PC-3 (cell line): ENCODE data around the gene PTEN. TPM values are rescaled to one million over a fixed set of nuclear protein-coding genes. Genes with fewer than 3 reads are reported as not detected.

Experiments
- ATAC-seq: fragments of 200-7000 bp; cut with Tn5 transposase; 2 replicates; pipeline ENCODE4 v1.9.1; 2020; ENCODE audit warnings: mild to moderate bottlenecking, moderate library complexity
- BruUV-seq: library from RNA; stranded (reverse); fragments of 400-500 nt; replicated peaks from 2 replicates; lab custom pipeline; 2021; lab: Mats Ljungman, UMichigan
- CTCF ChIA-PET: fragments of 300-600 bp; sonication (Branson Sonifier 250); formaldehyde crosslinking; loops from one replicate; lab custom pipeline; 2022; ENCODE audit warnings: antibody characterized with exemption; lab: Charles Lee
- POLR2A ChIA-PET: fragments of 300-600 bp; sonication (Branson Sonifier 250); formaldehyde crosslinking; loops from one replicate; lab custom pipeline; 2022; ENCODE audit warnings: antibody characterized with exemption; ENCODE audit not compliant: unreplicated experiment; lab: Charles Lee
- DNase-seq: peaks from one replicate; pipeline ENCODE4 v3.0.0-alpha.2; 2015
- H2AFZ ChIP-seq: fragments of 300-600 bp; sonication (generic); 2 replicates; pipeline ENCODE4 v1.6.0; 2016; ENCODE audit warnings: antibody characterized with exemption, low read length
- H3F3A ChIP-seq: fragments of 300-600 bp; sonication (generic); one replicate; pipeline ENCODE4 v1.6.0; 2017; ENCODE audit warnings: antibody characterized with exemption, low read length, control low read depth, mild to moderate bottlenecking; ENCODE audit not compliant: unreplicated experiment
- H3K27ac ChIP-seq: fragments of 300-600 bp; sonication (generic); 2 replicates; pipeline ENCODE4 v1.5.1; 2016; ENCODE audit warnings: mild to moderate bottlenecking, low read length
- H3K27me3 ChIP-seq: fragments of 300-600 bp; sonication (generic); 2 replicates; pipeline ENCODE4 v1.6.1; 2016; ENCODE audit warnings: low read length, mixed read lengths
- H3K36me3 ChIP-seq: fragments of 300-600 bp; sonication (generic); 2 replicates; pipeline ENCODE4 v1.6.1; 2016; ENCODE audit warnings: low read depth, mixed run types, low read length, mixed read lengths
- H3K4me1 ChIP-seq: fragments of 300-600 bp; sonication (generic); 2 replicates; pipeline ENCODE4 v1.5.1; 2016; ENCODE audit warnings: low read length; ENCODE audit not compliant: insufficient read depth
- H3K4me2 ChIP-seq: fragments of 300-600 bp; sonication (generic); 2 replicates; pipeline ENCODE4 v1.6.0; 2016; ENCODE audit warnings: low read length
- H3K4me3 ChIP-seq: fragments of 300-600 bp; sonication (generic); 2 replicates; pipeline ENCODE4 v1.5.1; 2016; ENCODE audit warnings: mild to moderate bottlenecking, low read length, mixed read lengths
- H3K79me2 ChIP-seq: fragments of 300-600 bp; sonication (generic); 2 replicates; pipeline ENCODE4 v1.6.1; 2017; ENCODE audit warnings: low read length, mixed read lengths
- H3K9ac ChIP-seq: fragments of 300-600 bp; sonication (generic); 2 replicates; pipeline ENCODE4 v1.6.0; 2016; ENCODE audit warnings: mild to moderate bottlenecking, low read length
- H3K9me2 ChIP-seq: fragments of 300-600 bp; sonication (generic); replicated peaks from 2 replicates; pipeline ENCODE4 v1.6.1; 2016; ENCODE audit warnings: mixed run types, low read length, mixed read lengths
- H3K9me3 ChIP-seq: fragments of 300-600 bp; sonication (generic); 2 replicates; pipeline ENCODE4 v1.6.1; 2016; ENCODE audit warnings: low read length, mixed read lengths
- H4K20me1 ChIP-seq: fragments of 300-600 bp; sonication (generic); 2 replicates; pipeline ENCODE4 v1.6.1; 2016; ENCODE audit warnings: low read length, mixed read lengths
- CTCF ChIP-seq: fragments of 300-600 bp; sonication (generic); conservative IDR thresholded peaks from 2 replicates; pipeline ENCODE4 v1.5.1; 2017; ENCODE audit warnings: antibody characterized with exemption, low read depth, mild to moderate bottlenecking, low read length
- EZH2 ChIP-seq: fragments of 300-600 bp; sonication (generic); IDR thresholded peaks from one replicate; pipeline ENCODE4 v1.6.1; 2017; ENCODE audit warnings: antibody characterized with exemption, mild to moderate bottlenecking, low read length; ENCODE audit not compliant: unreplicated experiment
- EZH2phosphoT487 ChIP-seq: fragments of 300-600 bp; sonication (generic); IDR thresholded peaks from 2 replicates; pipeline ENCODE4 v1.6.1; 2018; ENCODE audit warnings: mild to moderate bottlenecking, antibody characterized with exemption, low read length, borderline replicate concordance
- intact Hi-C: fragments of 100-400 bp; cut with micrococcal nuclease; formaldehyde crosslinking; loops from 2 replicates; pipeline ENCODE4 v1.9.0; 2023
- total RNA-seq: library from RNA; depleted of rRNA; stranded (reverse); fragments of >200 nt; gene quantifications from 2 replicates; pipeline ENCODE4 v1.2.3, GENCODE V29; 2014

PTEN gene
- total RNA-seq, 1 experiment from 2014 or later, result 7.8 TPM

- H3K27ac ChIP-seq, result no peak overlapping the region
- H3K9me3 ChIP-seq, result no peaks in the 10 kb centered on the region
- no peaks in the 10 kb centered on the region for H3K36me3 ChIP-seq
- ChIA-PET POLR2A (no interaction called here), CTCF (no interaction called here)
- no peaks in the 10 kb centered on the region for H3K4me1 ChIP-seq
- intact Hi-C loops, result no loop called here
- no peak overlapping the region for H3K9ac ChIP-seq
- ATAC-seq (no peak), DNase-seq (no peak)
- BruUV-seq, result no TSS peak
- H3K79me2 ChIP-seq, result no peaks in the 10 kb centered on the region
- no peaks in the 10 kb centered on the region for H4K20me1 ChIP-seq
- no peak overlapping the region for H2AFZ ChIP-seq
- no peak for TF ChIP-seq CTCF
- no peak for TF ChIP-seq EZH2
- TF ChIP-seq EZH2phosphoT487, result no peak
- H3K4me2 ChIP-seq, result no peak overlapping the region
- no peaks in the 10 kb centered on the region for H3F3A ChIP-seq
- no peaks in the 10 kb centered on the region for H3K9me2 ChIP-seq
- no peaks in the 10 kb centered on the region for H3K27me3 ChIP-seq
- H3K4me3 ChIP-seq, result no peak overlapping the region
These were observed 52.6 kb downstream of the PTEN start for GRCh38 chr10:87915989-87916388.

- no peak overlapping the region for H3K4me2 ChIP-seq
These were observed 53.1 kb downstream of the PTEN start for GRCh38 chr10:87916515-87916914.

More at GRCh38 chr10:87916515-87916914, 53.1 kb downstream of the PTEN start:
- POLR2A ChIA-PET, result no interaction called here
- no peak overlapping the region for H3K27ac ChIP-seq
- no peak overlapping the region for H3K4me3 ChIP-seq
- no peaks in the 10 kb centered on the region for H3F3A ChIP-seq
- no peaks in the 10 kb centered on the region for H3K4me1 ChIP-seq
- no peaks in the 10 kb centered on the region for H4K20me1 ChIP-seq
- intact Hi-C loops, result no loop called here
- H3K27me3 ChIP-seq, result no peaks in the 10 kb centered on the region
- BruUV-seq, result no TSS peak
- H3K9ac ChIP-seq, result no peak overlapping the region
- H3K36me3 ChIP-seq, result no peaks in the 10 kb centered on the region
- no peak for DNase-seq
- TF ChIP-seq EZH2 (no peak), CTCF (no peak), EZH2phosphoT487 (no peak)
- CTCF ChIA-PET, result no interaction called here
- no peak overlapping the region for H2AFZ ChIP-seq
- no peaks in the 10 kb centered on the region for H3K9me3 ChIP-seq
- no peak for ATAC-seq
- no peaks in the 10 kb centered on the region for H3K79me2 ChIP-seq
- no peaks in the 10 kb centered on the region for H3K9me2 ChIP-seq
